HepG2 (cell line): Measurements from ENCODE around the gene SMURF1. TPM values are rescaled to one million over a fixed set of nuclear protein-coding genes. Genes with fewer than 3 reads are reported as not detected.

Experiments used
- ATAC-seq: fragments of 200-7000 bp; cut with Tn5 transposase; 3 replicates; pipeline ENCODE4 v1.9.1; 2020; ENCODE audit warnings: mild to moderate bottlenecking, moderate library complexity
- BruUV-seq: library from RNA; stranded (reverse); fragments of 400-500 nt; replicated peaks from 2 replicates; lab custom pipeline; 2021; lab: Mats Ljungman, UMichigan
- CTCF ChIA-PET: fragments of 300-600 bp; formaldehyde crosslinking; extraction: SDS; loops from one replicate; lab custom pipeline; 2021; ENCODE audit warnings: low total read pairs, inconsistent platforms, low intra/inter-chr PET ratio; lab: Yijun Ruan, JAX
- POLR2A ChIA-PET: fragments of 350-600 bp; sonication (Branson Sonifier 250); formaldehyde crosslinking; loops from one replicate; lab custom pipeline; 2020; ENCODE audit warnings: antibody characterized with exemption, inconsistent platforms; lab: Yijun Ruan, JAX
- DNase-seq: peaks from one replicate; pipeline ENCODE4 v3.0.0-alpha.2; 2015; ENCODE audit warnings: low spot score
- FAIRE-seq: peaks from 3 replicates; lab custom pipeline; 2011; peaks lifted over from hg19 to GRCh38; lab: Jason Lieb, UNC
- H2AFZ ChIP-seq: one replicate; pipeline ENCODE4 v1.6.1; 2011; ENCODE audit warnings: low read length, inconsistent platforms
- H3K27ac ChIP-seq: fragments of 300-600 bp; 3 replicates; pipeline ENCODE4 v1.8.0; 2011; ENCODE audit warnings: mixed run types, mild to moderate bottlenecking, mixed read lengths, low read length, inconsistent platforms; ENCODE audit not compliant: insufficient read depth; ENCODE audit errors: extremely low read length
- H3K27me3 ChIP-seq, 2 experiments: fragments of 200-600 bp in 1 of 2; 2 replicates in 1 of 2; 3 replicates in 1 of 2; pipeline versions ENCODE4 v1.6.0 to v1.8.0; 2011; ENCODE audit warnings: low read length in 2 of 2, mild to moderate bottlenecking in 2 of 2, moderate library complexity in 2 of 2, inconsistent platforms in 1 of 2; ENCODE audit not compliant: insufficient read depth in 2 of 2, control insufficient read depth in 1 of 2
- H3K36me3 ChIP-seq, 2 experiments: fragments of 200-600 bp in 1 of 2; replicated peaks in 1 of 2; 2 replicates in 1 of 2; 3 replicates in 1 of 2; pipeline versions ENCODE4 v1.5.1 to v1.8.0; 2011; ENCODE audit warnings: low read length in 2 of 2, inconsistent platforms in 1 of 2; ENCODE audit not compliant: insufficient read depth in 2 of 2, control insufficient read depth in 1 of 2
- H3K4me1 ChIP-seq: 2 replicates; pipeline ENCODE4 v1.5.1; 2012; ENCODE audit warnings: low read length, inconsistent platforms; ENCODE audit not compliant: insufficient read depth
- H3K4me2 ChIP-seq: 2 replicates; pipeline ENCODE4 v1.6.0; 2011; ENCODE audit warnings: low read depth, low read length, inconsistent platforms
- H3K4me3 ChIP-seq, 3 experiments: fragments of 200-600 bp in 1 of 3; sonication (generic), shearing (Covaris generic) in 1 of 3; replicated peaks in 1 of 3; 2 replicates each; pipeline ENCODE4 v1.5.1; 2011 to 2016; ENCODE audit warnings: low read length in 3 of 3, inconsistent platforms in 2 of 3, low read depth in 2 of 3, mild to moderate bottlenecking in 2 of 3, control low read depth in 1 of 3, mixed read lengths in 1 of 3; ENCODE audit not compliant: insufficient read depth in 1 of 3
- H3K79me2 ChIP-seq: one replicate; pipeline ENCODE4 v1.6.1; 2011; ENCODE audit warnings: low read length, inconsistent platforms; ENCODE audit not compliant: insufficient read depth
- H3K9ac ChIP-seq: 2 replicates; pipeline ENCODE4 v1.6.0; 2011; ENCODE audit warnings: mild to moderate bottlenecking, low read depth, low read length, inconsistent platforms; ENCODE audit not compliant: insufficient read depth
- H3K9me3 ChIP-seq: 2 replicates; pipeline ENCODE4 v1.5.1; 2012; ENCODE audit warnings: mild to moderate bottlenecking, low read length
- H4K20me1 ChIP-seq: 2 replicates; pipeline ENCODE4 v1.6.0; 2011; ENCODE audit warnings: inconsistent platforms, mild to moderate bottlenecking, low read length, moderate library complexity; ENCODE audit not compliant: insufficient read depth
- CBX1 ChIP-seq: IDR thresholded peaks from one replicate; pipeline ENCODE4 v1.6.1; 2016; ENCODE audit warnings: antibody characterized with exemption, low read depth
- JUNB ChIP-seq: sonication (generic); formaldehyde crosslinking; IDR thresholded peaks from 2 replicates; pipeline ENCODE4 v1.8.0; 2022; ENCODE audit warnings: missing genetic modification reagents, mild to moderate bottlenecking, borderline replicate concordance
- KDM6A ChIP-seq: IDR thresholded peaks from 2 replicates; pipeline ENCODE4 v1.6.1; 2016; ENCODE audit warnings: low read depth
- MEIS1 ChIP-seq: sonication (generic); formaldehyde crosslinking; IDR thresholded peaks from 2 replicates; pipeline ENCODE4 v1.9.0; 2021; ENCODE audit warnings: mild to moderate bottlenecking, missing genetic modification reagents, moderate library complexity, borderline replicate concordance
- STAT5B ChIP-seq: sonication (generic); formaldehyde crosslinking; IDR thresholded peaks from 2 replicates; pipeline ENCODE4 v1.4.0; 2020; ENCODE audit warnings: missing genetic modification reagents
- ZC3H13 ChIP-seq: sonication (generic); formaldehyde crosslinking; IDR thresholded peaks from 2 replicates; pipeline ENCODE4 v1.8.1; 2023; ENCODE audit warnings: mild to moderate bottlenecking, missing genetic modification reagents, moderate library complexity
- ZMYM2 ChIP-seq: sonication (generic); formaldehyde crosslinking; IDR thresholded peaks from 2 replicates; pipeline ENCODE4 v1.8.0; 2022; ENCODE audit warnings: mild to moderate bottlenecking, missing genetic modification reagents
- ZNF235 ChIP-seq: sonication (generic); formaldehyde crosslinking; IDR thresholded peaks from 2 replicates; pipeline ENCODE4 v1.8.1; 2023; ENCODE audit warnings: mild to moderate bottlenecking, missing genetic modification reagents, borderline replicate concordance
- ZNF331 ChIP-seq: sonication (generic); formaldehyde crosslinking; IDR thresholded peaks from 2 replicates; pipeline ENCODE4 v1.4.0; 2020; ENCODE audit warnings: missing genetic modification reagents
- ZNF34 ChIP-seq: sonication (generic); formaldehyde crosslinking; IDR thresholded peaks from 2 replicates; pipeline ENCODE4 v1.4.0; 2020; ENCODE audit warnings: mild to moderate bottlenecking, missing genetic modification reagents, borderline replicate concordance
- ZNF451 ChIP-seq: sonication (generic); formaldehyde crosslinking; IDR thresholded peaks from 2 replicates; pipeline ENCODE4 v1.5.0; 2020; ENCODE audit warnings: mild to moderate bottlenecking, missing genetic modification reagents
- ZNF709 ChIP-seq: sonication (generic); formaldehyde crosslinking; IDR thresholded peaks from 2 replicates; pipeline ENCODE4 v1.5.0; 2020; ENCODE audit warnings: mild to moderate bottlenecking, missing genetic modification reagents
- WGBS: methylation state at CpG from one replicate; pipeline ENCODE4 v1.1.6; 2017; ENCODE audit warnings: low lambda C conversion rate; 5-methylcytosine and 5-hydroxymethylcytosine counted together
- in situ Hi-C: cut with HindIII; loops from 2 replicates; pipeline ENCODE4 v1.10.0; 2017; ENCODE audit warnings: low pct_unique_long_range_greater_than_20kb; ENCODE audit not compliant: extremely low pct_ligation_motif_present
- intact Hi-C: fragments of 100-400 bp; cut with micrococcal nuclease; formaldehyde crosslinking; loops from one replicate; pipeline ENCODE4 v1.10.0; 2022; ENCODE audit not compliant: unreplicated experiment
- polyA plus RNA-seq, 8 experiments: library from polyadenylated mRNA; depleted of rRNA in 3 of 8; stranded (reverse) in 7 of 8; unstranded in 1 of 8; fragments of >200 nt; fragmentation: Illumina TruSeq in 4 of 8; extraction: Trizol in 4 of 8; gene quantifications; 2 replicates each; pipeline versions ENCODE4 v1.2.1 to v1.2.3, GENCODE V29; 2011 to 2016; ENCODE audit warnings: low read depth in 4 of 8, missing spikeins in 1 of 8, mixed read lengths in 1 of 8; ENCODE audit not compliant: insufficient read depth in 1 of 8
- total RNA-seq, 5 experiments: library from RNA; depleted of rRNA; stranded (reverse); fragments of >200 nt; fragmentation: Illumina TruSeq; extraction: Trizol; gene quantifications; 2 replicates each; pipeline ENCODE4 v1.2.3, GENCODE V29; 2016; ENCODE audit warnings: low read depth in 1 of 5
- TF ChIP-seq, protein P1 (sequence below): IDR thresholded peaks from 2 replicates; pipeline ENCODE4 v1.6.1; 2012; ENCODE audit warnings: low read depth, low read length, improper control_type of control experiment
- TF ChIP-seq, protein P2 (sequence below), 2 experiments: sonication (generic) in 1 of 2; formaldehyde crosslinking in 1 of 2; IDR thresholded peaks; 2 replicates each; pipeline versions ENCODE4 v1.6.1 to v1.9.0; 2014 to 2022; ENCODE audit warnings: antibody characterized with exemption in 1 of 2, borderline replicate concordance in 1 of 2, inconsistent platforms in 1 of 2, low read depth in 1 of 2, missing genetic modification reagents in 1 of 2
- TF ChIP-seq, protein P3 (sequence below): sonication (generic); formaldehyde crosslinking; IDR thresholded peaks from 2 replicates; pipeline ENCODE4 v1.8.0; 2022; ENCODE audit warnings: mild to moderate bottlenecking, missing genetic modification reagents, moderate library complexity

SMURF1 gene
- total and polyA plus RNA-seq, 2 of the 13 experiments (the other 11 are each of a cell fraction or from before 2014, with no cell fraction given) = 8.3 to 11.1 TPM

DNA sequence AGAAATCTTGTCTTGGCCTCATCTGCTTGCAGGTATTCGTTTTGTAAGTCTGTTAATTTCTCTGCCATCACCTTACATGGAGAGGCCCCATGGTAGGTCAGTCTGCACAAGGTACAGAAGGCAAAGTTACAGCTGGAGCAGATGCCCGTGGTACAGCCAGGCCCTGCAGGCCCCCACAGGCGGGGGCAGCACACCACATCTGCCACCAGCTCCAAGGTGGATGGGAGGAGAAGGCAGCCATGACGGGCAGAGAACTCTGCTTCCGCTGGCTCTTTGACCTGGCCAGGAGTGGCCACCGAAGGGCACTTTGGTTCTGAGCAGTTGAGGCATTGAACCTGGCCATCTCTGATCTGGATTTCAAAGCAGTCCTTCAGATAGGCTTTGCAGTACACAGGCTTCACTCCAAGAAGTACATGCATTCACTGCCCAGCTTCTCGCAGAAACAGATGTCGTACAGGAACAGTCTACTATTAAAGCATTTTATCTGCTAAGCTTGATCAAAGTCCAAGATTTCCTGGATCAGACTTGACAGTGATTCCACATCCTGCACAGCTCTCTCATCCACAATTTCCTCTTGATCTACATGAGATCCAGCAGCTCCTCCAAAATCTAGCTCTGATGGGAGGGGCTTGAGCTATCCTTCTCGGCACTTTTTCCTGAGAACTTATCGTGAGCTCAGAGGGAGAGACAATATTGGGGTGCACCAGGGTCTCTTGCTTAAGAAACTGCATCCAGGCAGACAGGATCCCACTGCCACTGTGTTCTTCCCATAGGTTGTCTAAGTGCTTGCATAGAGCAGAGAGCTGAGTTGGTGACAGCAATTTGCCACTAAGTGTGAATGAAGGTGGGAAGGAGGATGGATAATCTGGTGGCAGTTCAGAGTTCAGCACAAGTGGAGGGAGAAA lies 144.8 kb downstream of the SMURF1 start:
- Histone ChIP-seq H3K27me3 (no peaks in the 10 kb centered on the region), H3K79me2 (no peaks in the 10 kb centered on the region), H3K4me3 (no peak overlapping the region), H3K4me1 (no peaks in the 10 kb centered on the region), H3K9ac (no peak overlapping the region), H3K9me3 (no peaks in the 10 kb centered on the region), H2AFZ (no peak overlapping the region), H3K4me2 (no peak overlapping the region), H4K20me1 (0 out of 2 replicates have a peak, but pooled peaks cover 2% of the 10 kb centered on the region), H3K36me3 (peaks cover 19 to 70% of the 10 kb centered on the region in 2 experiments; a peak in 4 of 5 replicates), H3K27ac (no peak overlapping the region)
- FAIRE-seq = no peak
- no peak for DNase-seq
- in situ Hi-C loops = no loop called here
- intact Hi-C loops = no loop called here
- no peak for ATAC-seq
- ChIA-PET CTCF (no interaction called here), POLR2A (interaction anchor here (0.6 kb wide), 1 partner anchor 745 kb away, joined by 3 read pairs; no protein-coding TSS in a partner anchor)
- 95% methylated on average over 10 of the region's 10 CpGs for WGBS
- no TSS peak for BruUV-seq
- TF ChIP-seq ZMYM2 (CRISPR knock-in tag) (no peak), ZNF331 (CRISPR knock-in tag) (no peak), ZNF235 (CRISPR knock-in tag) (no peak), CBX1 (no peak), KDM6A (CRISPR knock-in tag) (no peak), MEIS1 (CRISPR knock-in tag) (no peak), JUNB (CRISPR knock-in tag) (no peak), ZNF709 (no peak), ZNF451 (no peak), ZC3H13 (no peak), ZNF34 (CRISPR knock-in tag) (no peak), STAT5B (CRISPR knock-in tag) (no peak)
- TF ChIP-seq, protein P1, sequence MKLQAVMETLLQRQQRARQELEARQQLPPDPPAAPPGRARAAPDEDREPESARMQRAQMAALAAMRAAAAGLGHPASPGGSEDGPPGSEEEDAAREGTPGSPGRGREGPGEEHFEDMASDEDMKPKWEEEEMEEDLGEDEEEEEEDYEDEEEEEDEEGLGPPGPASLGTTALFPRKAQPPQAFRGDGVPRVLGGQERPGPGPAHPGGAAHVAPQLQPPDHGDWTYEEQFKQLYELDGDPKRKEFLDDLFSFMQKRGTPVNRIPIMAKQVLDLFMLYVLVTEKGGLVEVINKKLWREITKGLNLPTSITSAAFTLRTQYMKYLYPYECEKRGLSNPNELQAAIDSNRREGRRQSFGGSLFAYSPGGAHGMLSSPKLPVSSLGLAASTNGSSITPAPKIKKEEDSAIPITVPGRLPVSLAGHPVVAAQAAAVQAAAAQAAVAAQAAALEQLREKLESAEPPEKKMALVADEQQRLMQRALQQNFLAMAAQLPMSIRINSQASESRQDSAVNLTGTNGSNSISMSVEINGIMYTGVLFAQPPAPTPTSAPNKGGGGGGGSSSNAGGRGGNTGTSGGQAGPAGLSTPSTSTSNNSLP = no peak
- TF ChIP-seq, protein P2, sequence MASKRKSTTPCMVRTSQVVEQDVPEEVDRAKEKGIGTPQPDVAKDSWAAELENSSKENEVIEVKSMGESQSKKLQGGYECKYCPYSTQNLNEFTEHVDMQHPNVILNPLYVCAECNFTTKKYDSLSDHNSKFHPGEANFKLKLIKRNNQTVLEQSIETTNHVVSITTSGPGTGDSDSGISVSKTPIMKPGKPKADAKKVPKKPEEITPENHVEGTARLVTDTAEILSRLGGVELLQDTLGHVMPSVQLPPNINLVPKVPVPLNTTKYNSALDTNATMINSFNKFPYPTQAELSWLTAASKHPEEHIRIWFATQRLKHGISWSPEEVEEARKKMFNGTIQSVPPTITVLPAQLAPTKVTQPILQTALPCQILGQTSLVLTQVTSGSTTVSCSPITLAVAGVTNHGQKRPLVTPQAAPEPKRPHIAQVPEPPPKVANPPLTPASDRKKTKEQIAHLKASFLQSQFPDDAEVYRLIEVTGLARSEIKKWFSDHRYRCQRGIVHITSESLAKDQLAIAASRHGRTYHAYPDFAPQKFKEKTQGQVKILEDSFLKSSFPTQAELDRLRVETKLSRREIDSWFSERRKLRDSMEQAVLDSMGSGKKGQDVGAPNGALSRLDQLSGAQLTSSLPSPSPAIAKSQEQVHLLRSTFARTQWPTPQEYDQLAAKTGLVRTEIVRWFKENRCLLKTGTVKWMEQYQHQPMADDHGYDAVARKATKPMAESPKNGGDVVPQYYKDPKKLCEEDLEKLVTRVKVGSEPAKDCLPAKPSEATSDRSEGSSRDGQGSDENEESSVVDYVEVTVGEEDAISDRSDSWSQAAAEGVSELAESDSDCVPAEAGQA (IDR thresholded peaks at IDR 0.05; ENCODE audit: low read depth) = no peak
- TF ChIP-seq, protein P2 (CRISPR knock-in tag; IDR thresholded peaks at IDR 0.05; ENCODE audit: borderline replicate concordance) = no peak
- TF ChIP-seq, protein P3, sequence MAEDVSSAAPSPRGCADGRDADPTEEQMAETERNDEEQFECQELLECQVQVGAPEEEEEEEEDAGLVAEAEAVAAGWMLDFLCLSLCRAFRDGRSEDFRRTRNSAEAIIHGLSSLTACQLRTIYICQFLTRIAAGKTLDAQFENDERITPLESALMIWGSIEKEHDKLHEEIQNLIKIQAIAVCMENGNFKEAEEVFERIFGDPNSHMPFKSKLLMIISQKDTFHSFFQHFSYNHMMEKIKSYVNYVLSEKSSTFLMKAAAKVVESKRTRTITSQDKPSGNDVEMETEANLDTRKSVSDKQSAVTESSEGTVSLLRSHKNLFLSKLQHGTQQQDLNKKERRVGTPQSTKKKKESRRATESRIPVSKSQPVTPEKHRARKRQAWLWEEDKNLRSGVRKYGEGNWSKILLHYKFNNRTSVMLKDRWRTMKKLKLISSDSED = no peak
